MCF 10A (cell line): ENCODE results near the gene SLC43A1. TPM values are rescaled to one million over a fixed set of nuclear protein-coding genes. Genes with fewer than 3 reads are reported as not detected.

ENCODE experiments used
- BruUV-seq: library from RNA; stranded (reverse); fragments of 400-500 nt; replicated peaks from 2 replicates; lab custom pipeline; 2021; lab: Mats Ljungman, UMichigan
- CTCF ChIA-PET: fragments of 300-600 bp; sonication (Branson Sonifier 250); formaldehyde crosslinking; extraction: SDS; loops from one replicate; lab custom pipeline; 2021; ENCODE audit warnings: antibody characterized with exemption, inconsistent platforms; lab: Yijun Ruan, JAX
- POLR2A ChIA-PET: fragments of 300-600, 350-650 bp; sonication (Branson Sonifier 250); formaldehyde crosslinking; extraction: SDS; loops from one replicate; lab custom pipeline; 2020; ENCODE audit warnings: antibody characterized with exemption, inconsistent platforms; lab: Yijun Ruan, JAX
- DNase-seq: peaks from one replicate; pipeline ENCODE4 v3.0.0-alpha.2; 2018; ENCODE audit not compliant: unreplicated experiment
- H3K27ac Mint-ChIP-seq: one replicate; pipeline ENCODE4 v1.8.0; 2022; ENCODE audit warnings: mild to moderate bottlenecking, low read depth, mixed read lengths; ENCODE audit not compliant: unreplicated experiment
- H3K27me3 Mint-ChIP-seq: one replicate; pipeline ENCODE4 v1.8.0; 2022; ENCODE audit warnings: mixed read lengths; ENCODE audit not compliant: insufficient read depth, unreplicated experiment
- H3K36me3 Mint-ChIP-seq: one replicate; pipeline ENCODE4 v1.8.0; 2022; ENCODE audit warnings: mild to moderate bottlenecking, moderate library complexity, mixed read lengths; ENCODE audit not compliant: insufficient read depth, unreplicated experiment
- H3K4me1 Mint-ChIP-seq: one replicate; pipeline ENCODE4 v1.8.0; 2022; ENCODE audit warnings: mixed read lengths; ENCODE audit not compliant: insufficient read depth, unreplicated experiment
- H3K4me3 Mint-ChIP-seq: one replicate; pipeline ENCODE4 v1.8.0; 2022; ENCODE audit warnings: mild to moderate bottlenecking, moderate library complexity, mixed read lengths; ENCODE audit not compliant: unreplicated experiment
- H3K9me3 Mint-ChIP-seq: one replicate; pipeline ENCODE4 v1.8.0; 2022; ENCODE audit warnings: mixed read lengths; ENCODE audit not compliant: unreplicated experiment
- CTCF ChIP-seq: fragments of 200-600 bp; IDR thresholded peaks from one replicate; pipeline ENCODE4 v1.8.0; 2022; ENCODE audit warnings: antibody characterized with exemption, mild to moderate bottlenecking; ENCODE audit not compliant: unreplicated experiment
- intact Hi-C: fragments of 100-400 bp; cut with micrococcal nuclease; formaldehyde crosslinking; loops from 2 replicates; pipeline ENCODE4 v1.14.1; 2022
- total RNA-seq: library from RNA; stranded (reverse); gene quantifications from 2 replicates; pipeline ENCODE4 v1.2.3, GENCODE V29; 2022

Gene SLC43A1
- total RNA-seq, 1 experiment from 2014 or later, result 3.2 TPM

GRCh38 chr11:57513452-57513795 is 2.1 kb downstream of the SLC43A1 start:
- POLR2A ChIA-PET, result interaction anchor here (0.9 kb wide), 1 partner anchor 187 kb away, joined by 3 read pairs; no protein-coding TSS in a partner anchor

GRCh38 chr11:57512646-57513451 is 2.7 kb downstream of the SLC43A1 start:
- Mint-ChIP-seq H3K4me3 (no peak overlapping the region), H3K27me3 (no peaks in the 10 kb centered on the region), H3K4me1 (no peaks in the 10 kb centered on the region), H3K36me3 (no peaks in the 10 kb centered on the region), H3K27ac (no peak overlapping the region), H3K9me3 (no peaks in the 10 kb centered on the region)
- intact Hi-C loops, result no loop called here
- ChIA-PET POLR2A (interaction anchor here (0.9 kb wide), 1 partner anchor 186 kb away, joined by 3 read pairs; no protein-coding TSS in a partner anchor), CTCF (interaction anchor here (1.6 to 7.1 kb wide), 3 partner anchors 14 to 55 kb away, joined by 7 to 70 read pairs (median 32); no protein-coding TSS in a partner anchor)
- DNase-seq, result no peak
- no TSS peak for BruUV-seq
- no peak for TF ChIP-seq CTCF

More at GRCh38 chr11:57513452-57513795, 2.1 kb downstream of the SLC43A1 start:
- no TSS peak for BruUV-seq
- Mint-ChIP-seq H3K9me3 (no peaks in the 10 kb centered on the region), H3K36me3 (no peaks in the 10 kb centered on the region), H3K4me1 (no peaks in the 10 kb centered on the region), H3K4me3 (no peak overlapping the region), H3K27ac (no peak overlapping the region), H3K27me3 (no peaks in the 10 kb centered on the region)
- intact Hi-C loops, result no loop called here
- CTCF ChIA-PET, result interaction anchor here (1.6 to 7.1 kb wide), 3 partner anchors 14 to 56 kb away, joined by 7 to 70 read pairs (median 32); no protein-coding TSS in a partner anchor
- no peak for DNase-seq
- TF ChIP-seq CTCF, result no peak

GRCh38 chr11:57511741-57512430 is 3.6 kb downstream of the SLC43A1 start:
- no peak overlapping the region for H3K4me3 Mint-ChIP-seq
- H3K9me3 Mint-ChIP-seq, result no peaks in the 10 kb centered on the region
- H3K27ac Mint-ChIP-seq, result no peak overlapping the region
- H3K27me3 Mint-ChIP-seq, result no peaks in the 10 kb centered on the region
- ChIA-PET CTCF (interaction anchor here (0.7 to 2.6 kb wide), 6 partner anchors 8 to 413 kb away, joined by 3 to 21 read pairs (median 7); no protein-coding TSS in a partner anchor), POLR2A (no interaction called here)
- no peaks in the 10 kb centered on the region for H3K36me3 Mint-ChIP-seq
- TF ChIP-seq CTCF, result no peak
- no peak for DNase-seq
- intact Hi-C loops, result no loop called here
- BruUV-seq, result no TSS peak
- no peaks in the 10 kb centered on the region for H3K4me1 Mint-ChIP-seq
